ENCODE results near the gene C9orf50.
A peak's percentile ranks its signal among the peaks of the same experiment; 100 is the strongest.

The C9orf50 gene

DNA sequence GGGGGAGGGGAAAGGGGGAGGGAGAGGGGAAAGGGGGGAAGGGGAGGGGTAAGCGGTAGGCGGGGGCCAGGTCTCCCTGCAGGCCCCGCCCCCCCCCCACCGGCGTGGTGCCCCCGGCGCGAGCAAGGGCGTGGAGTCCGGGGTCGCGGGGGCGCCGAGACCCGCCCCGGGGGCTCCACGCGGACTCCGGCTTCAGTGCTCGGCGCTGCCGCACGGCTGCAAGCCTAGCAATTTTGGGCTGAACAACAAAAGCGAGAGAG lies 10.8 kb downstream of the C9orf50 start:
- Histone ChIP-seq H3K9me3 (ENCODE audit: severe bottlenecking) (no peaks in the 10 kb centered on the region), H3K4me3 (ENCODE audit: low read depth, low read length) (peak overlapping the region; percentile 46), H3K27me3 (ENCODE audit: insufficient read depth, low read depth, severe bottlenecking) (no peaks in the 10 kb centered on the region), H3K36me3 (no peaks in the 10 kb centered on the region), H3K27ac (peak overlapping the region; percentile 61)
- TF ChIP-seq, protein P1, sequence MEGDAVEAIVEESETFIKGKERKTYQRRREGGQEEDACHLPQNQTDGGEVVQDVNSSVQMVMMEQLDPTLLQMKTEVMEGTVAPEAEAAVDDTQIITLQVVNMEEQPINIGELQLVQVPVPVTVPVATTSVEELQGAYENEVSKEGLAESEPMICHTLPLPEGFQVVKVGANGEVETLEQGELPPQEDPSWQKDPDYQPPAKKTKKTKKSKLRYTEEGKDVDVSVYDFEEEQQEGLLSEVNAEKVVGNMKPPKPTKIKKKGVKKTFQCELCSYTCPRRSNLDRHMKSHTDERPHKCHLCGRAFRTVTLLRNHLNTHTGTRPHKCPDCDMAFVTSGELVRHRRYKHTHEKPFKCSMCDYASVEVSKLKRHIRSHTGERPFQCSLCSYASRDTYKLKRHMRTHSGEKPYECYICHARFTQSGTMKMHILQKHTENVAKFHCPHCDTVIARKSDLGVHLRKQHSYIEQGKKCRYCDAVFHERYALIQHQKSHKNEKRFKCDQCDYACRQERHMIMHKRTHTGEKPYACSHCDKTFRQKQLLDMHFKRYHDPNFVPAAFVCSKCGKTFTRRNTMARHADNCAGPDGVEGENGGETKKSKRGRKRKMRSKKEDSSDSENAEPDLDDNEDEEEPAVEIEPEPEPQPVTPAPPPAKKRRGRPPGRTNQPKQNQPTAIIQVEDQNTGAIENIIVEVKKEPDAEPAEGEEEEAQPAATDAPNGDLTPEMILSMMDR (IDR thresholded peaks at IDR 0.05; ENCODE audit: low read depth, low read length) = no peak
- no peak for DNase-seq

DNA sequence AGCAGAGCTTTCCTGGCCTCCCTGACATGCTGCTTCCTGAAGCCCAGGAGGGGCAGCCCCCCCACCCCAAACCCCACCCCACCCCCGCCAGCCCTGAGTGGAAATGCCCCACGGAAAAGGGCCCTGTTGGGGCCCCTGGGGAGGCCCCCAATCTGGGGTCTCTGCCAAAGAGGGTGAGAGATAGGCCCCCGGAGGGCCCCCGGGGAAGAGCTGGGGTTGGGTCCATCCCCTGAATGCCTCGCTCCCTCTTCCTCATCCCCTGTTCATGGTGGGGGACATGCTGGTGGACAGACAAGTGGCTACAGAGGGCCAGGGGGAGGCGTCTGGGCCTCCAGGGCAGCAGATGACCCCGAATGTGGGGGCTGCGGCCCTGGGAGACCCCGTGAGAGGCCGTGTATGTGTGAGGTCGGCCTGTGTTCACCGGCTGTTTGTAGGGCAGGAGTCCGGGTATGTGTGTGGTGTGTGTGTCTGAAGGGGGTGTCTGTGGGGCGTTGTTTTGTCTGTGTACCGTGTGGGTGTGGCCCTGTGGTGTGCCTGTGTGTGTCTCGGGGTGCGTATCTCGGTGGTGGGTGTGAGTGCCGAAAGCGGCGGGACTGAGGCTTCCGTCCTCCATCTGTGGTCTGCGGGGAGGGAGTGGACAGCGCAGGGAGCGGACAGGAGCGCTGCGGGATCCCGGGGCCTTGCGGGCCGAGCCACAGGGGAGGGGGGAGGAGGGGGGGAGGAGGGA lies 11.3 kb downstream of the C9orf50 start:
- no peak overlapping the region for H3K27ac ChIP-seq
- TF ChIP-seq, protein P1 (IDR thresholded peaks at IDR 0.05; ENCODE audit: low read depth, low read length) = no peak

DNA sequence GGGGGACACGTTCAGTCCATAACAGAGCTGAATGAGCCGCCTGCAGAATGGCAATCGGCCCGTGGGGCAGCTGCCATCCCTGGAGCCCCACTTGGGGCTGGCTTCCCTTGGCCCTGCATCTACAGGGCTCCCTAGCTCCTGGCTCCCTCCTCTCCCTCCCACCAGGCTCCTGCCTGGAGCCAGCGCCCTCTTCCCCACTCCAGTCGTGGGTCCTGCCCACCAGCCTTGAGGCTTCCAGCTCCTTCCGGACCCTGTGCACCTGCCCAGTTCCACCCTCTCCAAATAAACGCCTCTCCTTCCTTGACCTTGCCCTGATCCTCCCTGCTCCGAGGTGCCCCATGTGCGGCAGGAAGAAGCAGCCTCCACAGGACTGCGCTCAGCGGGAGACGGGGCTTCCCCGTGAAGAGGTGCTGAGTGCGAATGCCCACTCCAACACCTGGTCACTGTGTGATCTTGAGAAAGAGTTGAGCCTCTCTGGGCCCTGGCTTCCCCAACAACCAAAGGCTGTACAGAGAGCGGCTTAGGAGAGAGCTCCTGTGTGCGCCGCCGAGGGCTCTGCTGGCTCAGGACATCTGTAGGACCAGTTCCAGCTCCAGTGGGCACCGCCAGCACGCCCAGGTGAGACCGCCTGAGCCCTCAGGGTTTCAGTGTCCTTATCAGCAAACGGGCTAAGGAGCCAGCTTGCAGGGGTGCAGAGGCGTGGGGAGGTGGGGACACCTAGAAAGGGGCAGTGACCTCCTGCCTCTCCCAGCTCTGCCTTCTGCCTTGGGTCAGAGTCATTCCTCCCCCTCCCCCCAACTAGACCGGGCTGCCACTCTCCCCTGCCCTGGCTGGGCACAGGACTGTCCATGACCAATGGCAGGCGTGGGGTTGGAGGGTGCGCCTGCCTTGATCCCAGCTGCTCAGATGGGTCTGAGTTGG lies 12.1 kb downstream of the C9orf50 start:
- Histone ChIP-seq H3K27me3 (ENCODE audit: insufficient read depth, low read depth, severe bottlenecking) (no peaks in the 10 kb centered on the region), H3K27ac (no peak overlapping the region), H3K36me3 (no peaks in the 10 kb centered on the region), H3K9me3 (ENCODE audit: severe bottlenecking) (no peaks in the 10 kb centered on the region), H3K4me3 (ENCODE audit: low read depth, low read length) (no peak overlapping the region)
- no peak for DNase-seq
- TF ChIP-seq, protein P1 (IDR thresholded peaks at IDR 0.05; ENCODE audit: low read depth, low read length) = no peak

More for the DNA sequence above, 11.3 kb downstream of the C9orf50 start:
- H3K27me3 ChIP-seq (ENCODE audit: insufficient read depth, low read depth, severe bottlenecking) = no peaks in the 10 kb centered on the region
- no peaks in the 10 kb centered on the region for H3K9me3 ChIP-seq (ENCODE audit: severe bottlenecking)
- peak overlapping the region; percentile 6 for H3K4me3 ChIP-seq (ENCODE audit: low read depth, low read length)
- H3K36me3 ChIP-seq = no peaks in the 10 kb centered on the region
- DNase-seq = peak; percentile 34

- no peak for DNase-seq
- TF ChIP-seq, protein P1 (IDR thresholded peaks at IDR 0.05; ENCODE audit: low read depth, low read length) = no peak
- H3K36me3 ChIP-seq = no peaks in the 10 kb centered on the region
- H3K4me3 ChIP-seq (ENCODE audit: low read depth, low read length) = no peak overlapping the region
- no peaks in the 10 kb centered on the region for H3K27me3 ChIP-seq (ENCODE audit: insufficient read depth, low read depth, severe bottlenecking)
- peak overlapping the region; percentile 68 for H3K27ac ChIP-seq
- no peaks in the 10 kb centered on the region for H3K9me3 ChIP-seq (ENCODE audit: severe bottlenecking)
These were observed 13.9 kb downstream of the C9orf50 start for GRCh38 chr9:129607027-129607387.

DNA sequence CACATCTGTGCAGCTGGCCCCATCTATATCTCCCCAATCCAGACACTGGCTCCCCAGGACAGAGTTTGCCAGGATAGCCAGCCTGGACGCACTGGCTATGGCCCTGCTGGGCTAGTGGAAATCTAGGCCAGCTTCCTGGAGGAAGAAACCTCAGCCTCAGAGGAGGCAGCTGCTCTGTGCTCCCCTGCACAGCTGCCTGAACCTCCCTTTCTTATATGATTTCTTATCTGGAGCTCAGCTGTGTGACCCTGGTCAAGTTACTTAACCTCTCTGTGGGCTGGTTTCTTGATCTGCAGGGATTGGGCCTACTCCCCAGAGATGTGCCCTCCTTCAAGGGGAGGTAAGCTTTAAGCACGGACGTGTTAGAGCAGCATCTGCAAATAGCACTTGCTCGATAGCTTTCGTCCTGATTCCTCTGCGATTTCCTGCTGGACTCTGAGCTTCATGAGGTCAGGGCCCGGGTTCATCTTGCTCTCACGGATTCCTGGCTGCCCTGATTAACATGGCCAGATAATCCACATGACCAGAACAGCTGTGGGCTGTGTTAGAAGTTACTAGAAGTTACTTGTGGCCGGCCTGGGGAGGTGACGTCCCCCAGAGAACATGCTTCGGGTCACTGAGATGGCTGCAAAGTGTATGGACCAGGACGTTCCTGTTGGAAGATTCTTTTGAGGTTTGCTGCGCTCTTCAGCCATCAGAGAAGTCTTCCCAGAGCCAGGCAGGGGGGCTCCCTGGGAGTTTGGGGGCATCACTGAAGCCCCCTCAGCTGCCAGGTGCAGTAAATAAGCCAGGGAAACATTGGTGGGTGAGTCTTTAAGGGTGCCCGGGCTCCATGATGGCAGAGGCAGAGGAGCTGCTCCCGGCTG lies 14.5 kb downstream of the C9orf50 start:
- H3K9me3 ChIP-seq (ENCODE audit: severe bottlenecking) = no peaks in the 10 kb centered on the region
- TF ChIP-seq, protein P1 (IDR thresholded peaks at IDR 0.05; ENCODE audit: low read depth, low read length) = no peak
- H3K27ac ChIP-seq = peak overlapping the region; percentile 68
- no peaks in the 10 kb centered on the region for H3K27me3 ChIP-seq (ENCODE audit: insufficient read depth, low read depth, severe bottlenecking)
- no peaks in the 10 kb centered on the region for H3K36me3 ChIP-seq
- DNase-seq = peak; percentile 61
- no peak overlapping the region for H3K4me3 ChIP-seq (ENCODE audit: low read depth, low read length)

Measured in WERI-Rb-1 (cell line).